Mesenchymal stem cell (in vitro differentiated cells and primary cell): Measurements from ENCODE around the gene CBY1.

Experiments used
- DNase-seq: peaks from one replicate; pipeline ENCODE4 v3.0.0-alpha.2; 2013
- H2AFZ ChIP-seq: one replicate; pipeline ENCODE4 v1.6.1; 2013; ENCODE audit warnings: low read depth, mild to moderate bottlenecking, control low read depth, inconsistent platforms, low read length, moderate library complexity
- H2AK5ac ChIP-seq: 2 replicates; pipeline ENCODE4 v1.6.1; 2013; ENCODE audit warnings: low read length, moderate library complexity, mild to moderate bottlenecking, inconsistent platforms; ENCODE audit not compliant: severe bottlenecking
- H2BK120ac ChIP-seq: one replicate; pipeline ENCODE4 v1.6.1; 2013; ENCODE audit warnings: low read depth, mild to moderate bottlenecking, inconsistent platforms, low read length, moderate library complexity
- H2BK12ac ChIP-seq, 2 experiments: one replicate each; pipeline ENCODE4 v1.6.1; 2013; ENCODE audit warnings: inconsistent platforms in 2 of 2, low read length in 2 of 2, mild to moderate bottlenecking in 2 of 2, moderate library complexity in 2 of 2, control low read depth in 1 of 2
- H2BK15ac ChIP-seq: one replicate; pipeline ENCODE4 v1.6.1; 2013; ENCODE audit warnings: mild to moderate bottlenecking, low read depth, inconsistent platforms; ENCODE audit not compliant: poor library complexity, severe bottlenecking
- H2BK5ac ChIP-seq: 2 replicates; pipeline ENCODE4 v1.6.1; 2013; ENCODE audit warnings: low read depth, mild to moderate bottlenecking, low read length, control low read depth, inconsistent platforms; ENCODE audit not compliant: poor library complexity, severe bottlenecking
- H3K14ac ChIP-seq, 2 experiments: one replicate each; pipeline ENCODE4 v1.6.1; 2013; ENCODE audit warnings: inconsistent platforms in 2 of 2, low read length in 2 of 2, control low read depth in 1 of 2, mild to moderate bottlenecking in 1 of 2, moderate library complexity in 1 of 2
- H3K18ac ChIP-seq, 2 experiments: one replicate each; pipeline ENCODE4 v1.6.1; 2013; ENCODE audit warnings: inconsistent platforms in 2 of 2, low read length in 2 of 2, control low read depth in 1 of 2, low read depth in 1 of 2, mild to moderate bottlenecking in 1 of 2
- H3K23ac ChIP-seq, 2 experiments: one replicate each; pipeline ENCODE4 v1.6.1; 2013; ENCODE audit warnings: inconsistent platforms in 2 of 2, low read length in 2 of 2, mild to moderate bottlenecking in 2 of 2, moderate library complexity in 2 of 2, control low read depth in 1 of 2
- H3K27ac ChIP-seq: 2 replicates; pipeline ENCODE4 v1.5.1; 2013; ENCODE audit warnings: mild to moderate bottlenecking, moderate library complexity, low read length, control low read depth, inconsistent platforms; ENCODE audit not compliant: poor library complexity, severe bottlenecking
- H3K27me3 ChIP-seq, 2 experiments: 2 replicates each; pipeline versions ENCODE4 v1.6.1 to v1.7.0; 2013; ENCODE audit warnings: low read length in 2 of 2, mild to moderate bottlenecking in 2 of 2, moderate library complexity in 2 of 2, control low read depth in 1 of 2, inconsistent platforms in 1 of 2; ENCODE audit not compliant: control insufficient read depth in 1 of 2, insufficient read depth in 1 of 2
- H3K36me3 ChIP-seq, 2 experiments: 2 replicates each; pipeline versions ENCODE4 v1.6.1 to v1.7.0; 2013; ENCODE audit warnings: low read length in 2 of 2, control low read depth in 1 of 2, inconsistent platforms in 1 of 2, low read depth in 1 of 2, mild to moderate bottlenecking in 1 of 2; ENCODE audit not compliant: insufficient read depth in 2 of 2, control insufficient read depth in 1 of 2
- H3K4ac ChIP-seq, 2 experiments: one replicate each; pipeline ENCODE4 v1.6.1; 2013; ENCODE audit warnings: inconsistent platforms in 2 of 2, low read length in 2 of 2, mild to moderate bottlenecking in 2 of 2, moderate library complexity in 2 of 2, control low read depth in 1 of 2, low read depth in 1 of 2
- H3K4me1 ChIP-seq: 2 replicates; pipeline ENCODE4 v1.6.1; 2013; ENCODE audit warnings: low read depth, low read length, control low read depth; ENCODE audit not compliant: control insufficient read depth, insufficient read depth
- H3K4me2 ChIP-seq: 2 replicates; pipeline ENCODE4 v1.6.1; 2013; ENCODE audit warnings: low read length, mild to moderate bottlenecking, inconsistent platforms; ENCODE audit not compliant: poor library complexity, severe bottlenecking
- H3K4me3 ChIP-seq, 2 experiments: 2 replicates each; pipeline versions ENCODE4 v1.5.1 to v1.7.0; 2013; ENCODE audit warnings: low read length in 2 of 2, mild to moderate bottlenecking in 2 of 2, control low read depth in 1 of 2, low read depth in 1 of 2; ENCODE audit not compliant: insufficient read depth in 1 of 2
- H3K79me1 ChIP-seq: replicated peaks from 2 replicates; pipeline ENCODE4 v1.6.1; 2013; ENCODE audit warnings: mild to moderate bottlenecking, control low read depth, low read length, inconsistent platforms; ENCODE audit not compliant: poor library complexity, severe bottlenecking
- H3K9ac ChIP-seq: 2 replicates; pipeline ENCODE4 v1.7.0; 2013; ENCODE audit warnings: mild to moderate bottlenecking, low read length, moderate library complexity
- H3K9me3 ChIP-seq: 2 replicates; pipeline ENCODE4 v1.7.0; 2013; ENCODE audit warnings: mild to moderate bottlenecking, low read length; ENCODE audit not compliant: control insufficient read depth
- H4K8ac ChIP-seq: one replicate; pipeline ENCODE4 v1.6.1; 2013; ENCODE audit warnings: inconsistent platforms, mild to moderate bottlenecking, low read length, moderate library complexity
- H4K91ac ChIP-seq: one replicate; pipeline ENCODE4 v1.6.1; 2013; ENCODE audit warnings: mild to moderate bottlenecking, low read length, inconsistent platforms
- WGBS: methylation state at CpG from one replicate; pipeline ENCODE4 v1.1.7; 2013; ENCODE audit warnings: mixed read lengths; 5-methylcytosine and 5-hydroxymethylcytosine counted together

The CBY1 gene

GRCh38 chr22:38628444-38628843, 28.0 kb upstream of the CBY1 start:
- Histone ChIP-seq H3K4me2 (no peak overlapping the region), H3K27ac (no peak overlapping the region), H3K23ac (no peak overlapping the region), H4K91ac (no peak overlapping the region), H3K79me1 (no peaks in the 10 kb centered on the region), H3K4ac (no peak overlapping the region), H3K4me1 (peaks cover 2% of the 10 kb centered on the region), H3K14ac (no peak overlapping the region), H3K36me3 (peaks cover 15 to 29% of the 10 kb centered on the region in 2 experiments), H3K9me3 (no peaks in the 10 kb centered on the region), H2BK12ac (no peak overlapping the region), H3K18ac (no peak overlapping the region), H2BK5ac (no peak overlapping the region), H2BK120ac (no peak overlapping the region), H3K4me3 (no peak overlapping the region), H2AK5ac (no peak overlapping the region), H4K8ac (no peak overlapping the region), H3K27me3 (no peaks in the 10 kb centered on the region), H3K9ac (no peak overlapping the region), H2AFZ (no peak overlapping the region), H2BK15ac (no peak overlapping the region)
- no peak for DNase-seq
- WGBS: 91% methylated on average over 5 of the region's 5 CpGs

DNA sequence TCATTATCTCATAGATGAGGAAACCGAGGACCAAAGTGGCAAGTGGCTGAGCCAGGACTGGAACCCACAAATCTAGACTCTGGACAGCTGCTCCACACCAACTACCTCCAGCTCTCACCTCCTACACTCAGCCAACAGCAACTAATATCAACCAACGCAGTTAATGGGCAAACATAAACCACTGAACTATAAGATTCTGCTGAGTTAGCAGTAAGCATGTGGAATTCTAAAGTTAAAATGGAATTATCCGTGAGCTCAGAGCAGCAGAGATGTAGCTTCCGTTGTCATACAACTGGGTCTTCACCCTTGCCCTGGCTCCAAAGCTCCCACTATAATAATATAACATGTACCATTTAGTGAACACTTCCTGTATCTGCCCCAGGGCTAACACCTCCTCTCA, 27.3 kb upstream of the CBY1 start:
- Histone ChIP-seq H3K9me3 (no peaks in the 10 kb centered on the region), H3K9ac (no peak overlapping the region), H2AK5ac (no peak overlapping the region), H2BK120ac (no peak overlapping the region), H3K18ac (no peak overlapping the region), H4K91ac (no peak overlapping the region), H3K79me1 (no peaks in the 10 kb centered on the region), H3K23ac (no peak overlapping the region), H2BK15ac (no peak overlapping the region), H3K4me1 (no peaks in the 10 kb centered on the region), H3K27ac (no peak overlapping the region), H2AFZ (no peak overlapping the region), H3K4ac (no peak overlapping the region), H2BK12ac (no peak overlapping the region), H3K36me3 (peaks cover 15 to 29% of the 10 kb centered on the region in 2 experiments), H3K4me3 (no peak overlapping the region), H3K27me3 (no peaks in the 10 kb centered on the region), H3K4me2 (no peak overlapping the region), H3K14ac (no peak overlapping the region), H4K8ac (no peak overlapping the region), H2BK5ac (no peak overlapping the region)
- 97% methylated on average over 3 of the region's 4 CpGs for WGBS
- no peak for DNase-seq

- Histone ChIP-seq H3K9ac (no peak overlapping the region), H4K8ac (no peak overlapping the region), H2AK5ac (no peak overlapping the region), H3K4me1 (no peaks in the 10 kb centered on the region), H3K18ac (no peak overlapping the region), H2BK12ac (no peak overlapping the region), H3K27me3 (no peaks in the 10 kb centered on the region), H3K36me3 (peaks cover 33 to 34% of the 10 kb centered on the region in 2 experiments), H2BK15ac (no peak overlapping the region), H2BK5ac (no peak overlapping the region), H3K4me2 (no peak overlapping the region), H3K9me3 (no peaks in the 10 kb centered on the region), H4K91ac (no peak overlapping the region), H2BK120ac (no peak overlapping the region), H3K23ac (no peak overlapping the region), H3K79me1 (no peaks in the 10 kb centered on the region), H3K14ac (no peak overlapping the region), H3K4me3 (no peak overlapping the region), H2AFZ (no peak overlapping the region), H3K27ac (no peak overlapping the region), H3K4ac (no peak overlapping the region)
- DNase-seq: no peak
- 89% methylated on average over 9 of the region's 9 CpGs for WGBS
Observed at GRCh38 chr22:38631724-38632123, 24.7 kb upstream of the CBY1 start.

GRCh38 chr22:38632528-38632927, 23.9 kb upstream of the CBY1 start:
- H2BK12ac ChIP-seq: no peak overlapping the region
- H3K4me1 ChIP-seq: no peaks in the 10 kb centered on the region
- H3K4ac ChIP-seq: no peak overlapping the region
- no peaks in the 10 kb centered on the region for H3K79me1 ChIP-seq
- H3K9ac ChIP-seq: no peak overlapping the region
- no peak for DNase-seq
- H2BK120ac ChIP-seq: no peak overlapping the region
- peaks cover 35 to 36% of the 10 kb centered on the region in 2 experiments for H3K36me3 ChIP-seq
- WGBS: 94% methylated on average over 3 of the region's 3 CpGs
- no peak overlapping the region for H3K18ac ChIP-seq
- H3K4me2 ChIP-seq: no peak overlapping the region
- no peaks in the 10 kb centered on the region for H3K9me3 ChIP-seq
- no peak overlapping the region for H2BK15ac ChIP-seq
- H2AFZ ChIP-seq: no peak overlapping the region
- no peak overlapping the region for H2BK5ac ChIP-seq
- H2AK5ac ChIP-seq: no peak overlapping the region
- H3K4me3 ChIP-seq: no peak overlapping the region
- H3K27ac ChIP-seq: no peak overlapping the region
- H3K14ac ChIP-seq: no peak overlapping the region
- H3K23ac ChIP-seq: no peak overlapping the region
- H3K27me3 ChIP-seq: no peaks in the 10 kb centered on the region
- no peak overlapping the region for H4K8ac ChIP-seq
- no peak overlapping the region for H4K91ac ChIP-seq
